K562 (cell line): Measurements from ENCODE around the gene NTRK3. TPM values are rescaled to one million over a fixed set of nuclear protein-coding genes. Genes with fewer than 3 reads are reported as not detected.

ENCODE experiments used
- ATAC-seq: fragments of 200-7000 bp; cut with Tn5 transposase; 3 replicates; pipeline ENCODE4 v1.9.1; 2020; ENCODE audit warnings: moderate library complexity
- BruUV-seq: library from RNA; stranded (reverse); fragments of 400-500 nt; replicated peaks from 2 replicates; lab custom pipeline; 2021; lab: Mats Ljungman, UMichigan
- CTCF ChIA-PET: fragments of 300-600 bp; formaldehyde crosslinking; extraction: SDS; loops from one replicate; lab custom pipeline; 2021; ENCODE audit warnings: low intra/inter-chr PET ratio; lab: Yijun Ruan, JAX
- POLR2A ChIA-PET: fragments of 300-600, 350-650 bp; sonication (Branson Sonifier 250); formaldehyde crosslinking; extraction: SDS; loops from one replicate; lab custom pipeline; 2021; ENCODE audit warnings: antibody characterized with exemption, inconsistent platforms; lab: Yijun Ruan, JAX
- DNase-seq, 4 experiments: peaks; one replicate each; pipeline versions ENCODE4 v3.0.0 to v3.0.0-alpha.2; 2011 to 2018; ENCODE audit warnings: low spot score in 3 of 4, mixed read lengths in 3 of 4; ENCODE audit errors: extremely low read depth in 1 of 4
- FAIRE-seq: peaks from 2 replicates; lab custom pipeline; 2011; peaks lifted over from hg19 to GRCh38; lab: Jason Lieb, UNC
- H2AFZ ChIP-seq: 2 replicates; pipeline ENCODE4 v1.6.0; 2011; ENCODE audit warnings: low read depth, low read length, control low read depth, inconsistent platforms
- H3K27ac ChIP-seq: fragments of 200-600 bp; 3 replicates; pipeline ENCODE4 v1.8.0; 2011; ENCODE audit warnings: low read depth, mild to moderate bottlenecking, control low read depth, inconsistent platforms, low read length, moderate library complexity, mixed read lengths; ENCODE audit errors: extremely low read depth
- H3K27me3 ChIP-seq, 2 experiments: fragments of 300-600 bp in 1 of 2; 2 replicates in 1 of 2; 3 replicates in 1 of 2; pipeline versions ENCODE4 v1.6.0 to v1.8.0; 2011; ENCODE audit warnings: inconsistent platforms in 2 of 2, low read length in 2 of 2, mild to moderate bottlenecking in 1 of 2, mixed read lengths in 1 of 2, moderate library complexity in 1 of 2; ENCODE audit not compliant: control insufficient read depth in 2 of 2, insufficient read depth in 2 of 2
- H3K36me3 ChIP-seq: fragments of 300-600 bp; 3 replicates; pipeline ENCODE4 v1.8.0; 2011; ENCODE audit warnings: mild to moderate bottlenecking, low read length, inconsistent platforms; ENCODE audit not compliant: control insufficient read depth, insufficient read depth
- H3K4me1 ChIP-seq, 2 experiments: fragments of 200-600 bp in 1 of 2; replicated peaks in 1 of 2; 2 replicates in 1 of 2; 3 replicates in 1 of 2; pipeline versions ENCODE4 v1.5.1 to v1.8.0; 2011; ENCODE audit warnings: inconsistent platforms in 2 of 2, low read length in 2 of 2, mild to moderate bottlenecking in 1 of 2, mixed read lengths in 1 of 2, moderate library complexity in 1 of 2; ENCODE audit not compliant: control insufficient read depth in 2 of 2, insufficient read depth in 2 of 2
- H3K4me2 ChIP-seq: 2 replicates; pipeline ENCODE4 v1.6.1; 2011; ENCODE audit warnings: low read length, control low read depth, inconsistent platforms, mixed read lengths; ENCODE audit not compliant: insufficient read depth
- H3K4me3 ChIP-seq: fragments of 200-600 bp; sonication (generic), shearing (Covaris generic); 2 replicates; pipeline ENCODE4 v1.5.1; 2016; ENCODE audit warnings: control low read depth, inconsistent platforms
- H3K79me2 ChIP-seq: fragments of 200-600 bp; 3 replicates; pipeline ENCODE4 v1.8.0; 2011; ENCODE audit warnings: low read length, inconsistent platforms; ENCODE audit not compliant: control insufficient read depth, insufficient read depth
- H3K9ac ChIP-seq, 2 experiments: 2 replicates each; pipeline versions ENCODE4 v1.6.0 to v1.6.1; 2011; ENCODE audit warnings: low read depth in 2 of 2, low read length in 2 of 2, control low read depth in 1 of 2, inconsistent platforms in 1 of 2, mild to moderate bottlenecking in 1 of 2, mixed read lengths in 1 of 2; ENCODE audit not compliant: insufficient read depth in 1 of 2
- H3K9me1 ChIP-seq: one replicate; pipeline ENCODE4 v1.6.0; 2011; ENCODE audit warnings: inconsistent platforms, mild to moderate bottlenecking, low read length, moderate library complexity; ENCODE audit not compliant: control insufficient read depth, insufficient read depth
- H3K9me3 ChIP-seq: replicated peaks from 2 replicates; pipeline ENCODE4 v1.5.1; 2011; ENCODE audit warnings: low read depth, low read length, inconsistent platforms; ENCODE audit not compliant: control insufficient read depth, insufficient read depth
- H4K20me1 ChIP-seq: replicated peaks from 2 replicates; pipeline ENCODE4 v1.6.1; 2011; ENCODE audit warnings: low read length, inconsistent platforms, mixed read lengths; ENCODE audit not compliant: control insufficient read depth, insufficient read depth
- CHD2 ChIP-seq: IDR thresholded peaks from 2 replicates; pipeline ENCODE4 v1.6.1; 2011; ENCODE audit warnings: low read depth, low read length
- ESRRB ChIP-seq: fragments of 250-450 bp; sonication (Bioruptor Pico); IDR thresholded peaks from 2 replicates; pipeline ENCODE4 v1.5.0; 2020; ENCODE audit warnings: mild to moderate bottlenecking, moderate library complexity, borderline replicate concordance
- EWSR1 ChIP-seq: fragments of 450-650 bp; IDR thresholded peaks from 2 replicates; pipeline ENCODE4 v1.6.1; 2018; ENCODE audit warnings: borderline replicate concordance, mild to moderate bottlenecking, low read depth, moderate library complexity; ENCODE audit not compliant: partially characterized antibody
- HOXB6 ChIP-seq: fragments of 250-450 bp; sonication (Bioruptor Pico); IDR thresholded peaks from 2 replicates; pipeline ENCODE4 v1.5.1; 2022; ENCODE audit warnings: mild to moderate bottlenecking, borderline replicate concordance
- MAFG ChIP-seq: fragments of 450-650 bp; conservative IDR thresholded peaks from 2 replicates; pipeline ENCODE4 v1.6.1; 2016; ENCODE audit warnings: missing genetic modification characterization, missing compliant biosample characterization
- MEF2A ChIP-seq: IDR thresholded peaks from 2 replicates; pipeline ENCODE4 v1.6.1; 2011; ENCODE audit warnings: low read depth, mild to moderate bottlenecking, low read length, moderate library complexity; ENCODE audit not compliant: control insufficient read depth
- MYBL2 ChIP-seq, 2 experiments: fragments of 450-650 bp in 1 of 2; sonication (generic) in 1 of 2; formaldehyde crosslinking in 1 of 2; IDR thresholded peaks; 2 replicates each; pipeline versions ENCODE4 v1.6.1 to v1.8.1; 2017 to 2022; ENCODE audit warnings: borderline replicate concordance in 1 of 2, inconsistent platforms in 1 of 2, low read depth in 1 of 2, mild to moderate bottlenecking in 1 of 2, missing genetic modification reagents in 1 of 2, moderate library complexity in 1 of 2
- NFXL1 ChIP-seq: fragments of 450-650 bp; formaldehyde crosslinking; IDR thresholded peaks from 2 replicates; pipeline ENCODE4 v1.4.0; 2021; ENCODE audit warnings: mild to moderate bottlenecking
- PKNOX1 ChIP-seq: fragments of 450-650 bp; IDR thresholded peaks from 2 replicates; pipeline ENCODE4 v1.6.1; 2016
- SP2 ChIP-seq: IDR thresholded peaks from 2 replicates; pipeline ENCODE4 v1.6.1; 2011; ENCODE audit warnings: mild to moderate bottlenecking, low read depth, low read length, moderate library complexity; ENCODE audit not compliant: poor library complexity, severe bottlenecking; ENCODE audit errors: extremely low read depth
- SRSF1 ChIP-seq: fragments of 200-400 bp; formaldehyde crosslinking; IDR thresholded peaks from 2 replicates; pipeline ENCODE4 v1.6.1; 2017; ENCODE audit warnings: mild to moderate bottlenecking, low read depth, low read length, moderate library complexity
- TAL1 ChIP-seq: fragments of 450-650 bp; IDR thresholded peaks from 2 replicates; pipeline ENCODE4 v1.6.1; 2016; ENCODE audit warnings: mild to moderate bottlenecking
- YBX1 ChIP-seq: fragments of 450-650 bp; IDR thresholded peaks from 2 replicates; pipeline ENCODE4 v1.7.1; 2016; ENCODE audit warnings: mild to moderate bottlenecking
- ZKSCAN1 ChIP-seq: fragments of 150-350 bp; IDR thresholded peaks from 2 replicates; pipeline ENCODE4 v1.6.1; 2016; ENCODE audit warnings: low read depth, low read length
- ZNF431 ChIP-seq: sonication (generic); formaldehyde crosslinking; IDR thresholded peaks from 2 replicates; pipeline ENCODE4 v1.8.0; 2022; ENCODE audit warnings: mild to moderate bottlenecking, missing genetic modification reagents
- ZNF609 ChIP-seq: sonication (generic); formaldehyde crosslinking; IDR thresholded peaks from 2 replicates; pipeline ENCODE4 v1.8.1; 2023; ENCODE audit warnings: missing genetic modification reagents, mild to moderate bottlenecking, borderline replicate concordance
- WGBS: fragments of 100-300 bp; shearing (Covaris generic); methylation state at CpG from one replicate; pipeline ENCODE4 v1.1.6; 2016; ENCODE audit warnings: low coverage, mixed read lengths; ENCODE audit not compliant: insufficient coverage; ENCODE audit errors: missing lambda C conversion rate; 5-methylcytosine and 5-hydroxymethylcytosine counted together
- in situ Hi-C: fragments of 300-500 bp; cut with MboI; formaldehyde crosslinking; loops from 4 replicates; pipeline ENCODE4 v1.15.0; 2018; ENCODE audit warnings: inconsistent platforms, mixed read lengths
- intact Hi-C: fragments of 100-400 bp; cut with micrococcal nuclease; formaldehyde crosslinking; loops from 2 replicates; pipeline ENCODE4 v1.14.2; 2022
- polyA plus RNA-seq, 8 experiments: library from polyadenylated mRNA; depleted of rRNA in 4 of 8; stranded (reverse) in 5 of 8; unstranded in 3 of 8; fragments of >200 nt; fragmentation: Nextera tagmentation in 2 of 8; fragmentation: Illumina TruSeq in 1 of 8; extraction: Ambion mirVana in 2 of 8; extraction: Trizol in 1 of 8; gene quantifications; 2 replicates each; pipeline versions ENCODE4 v1.2.1 to v1.2.3, GENCODE V29; 2011 to 2014; ENCODE audit warnings: inconsistent platforms in 1 of 8, missing spikeins in 1 of 8
- total RNA-seq, 7 experiments: library from RNA; depleted of rRNA in 6 of 7; stranded (reverse); fragments of >200 nt in 6 of 7; fragmentation: Illumina TruSeq in 2 of 7; extraction: Trizol in 2 of 7; gene quantifications; 2 replicates each; pipeline versions ENCODE4 v1.2.1 to v1.2.3, GENCODE V29; 2011 to 2021; ENCODE audit warnings: low replicate concordance in 1 of 7

Gene NTRK3
- total and polyA plus RNA-seq, 9 of the 15 experiments (the other 6 are each of a cell fraction or from before 2014, with no cell fraction given): 0.11 to 0.13 TPM; not detected in 7

- TF ChIP-seq ZNF609 (CRISPR knock-in tag) (no peak), NFXL1 (CRISPR knock-in tag) (no peak), TAL1 (no peak), ZNF431 (no peak), MYBL2 (IDR thresholded peaks at IDR 0.05; ENCODE audit: low read depth) (no peak), MYBL2 (CRISPR knock-in tag; IDR thresholded peaks at IDR 0.05; ENCODE audit: borderline replicate concordance) (no peak)
Observed at GRCh38 chr15:88187195-88187594, 69.3 kb downstream of the NTRK3 start (continued).

GRCh38 chr15:88185584-88185983 is 71.0 kb downstream of the NTRK3 start:
- ChIA-PET POLR2A (interaction anchor here (0.6 kb wide), 1 partner anchor 274 kb away, joined by 3 read pairs; no protein-coding TSS in a partner anchor), CTCF (no interaction called here)
- ATAC-seq: no peak
- intact Hi-C loops: no loop called here
- WGBS: 0% methylated on average over 3 of the region's 3 CpGs
- FAIRE-seq: no peak
- Histone ChIP-seq H2AFZ (no peak overlapping the region), H3K4me3 (no peak overlapping the region), H3K36me3 (no peaks in the 10 kb centered on the region), H3K27me3 (no peaks in the 10 kb centered on the region; a peak in 1 of 5 replicates), H3K9me3 (no peaks in the 10 kb centered on the region), H3K4me2 (no peak overlapping the region), H3K9ac (no peak overlapping the region), H4K20me1 (no peaks in the 10 kb centered on the region; the same call in 1 of the 2 replicates), H3K4me1 (no peaks in the 10 kb centered on the region), H3K27ac (no peak overlapping the region), H3K9me1 (no peaks in the 10 kb centered on the region), H3K79me2 (no peaks in the 10 kb centered on the region)
- in situ Hi-C loops: no loop called here
- DNase-seq: no peak
- BruUV-seq: no TSS peak
- TF ChIP-seq CHD2: no peak
- TF ChIP-seq HOXB6: no peak
- no peak for TF ChIP-seq MAFG (tag)
- TF ChIP-seq PKNOX1: no peak
- no peak for TF ChIP-seq EWSR1
- TF ChIP-seq ZKSCAN1: no peak
- TF ChIP-seq MEF2A: no peak
- no peak for TF ChIP-seq SP2
- TF ChIP-seq YBX1: no peak
- no peak for TF ChIP-seq ESRRB (CRISPR knock-in tag)
- no peak for TF ChIP-seq SRSF1
